ENCODE measurements around the gene PLEKHG3.

PLEKHG3 gene

DNA sequence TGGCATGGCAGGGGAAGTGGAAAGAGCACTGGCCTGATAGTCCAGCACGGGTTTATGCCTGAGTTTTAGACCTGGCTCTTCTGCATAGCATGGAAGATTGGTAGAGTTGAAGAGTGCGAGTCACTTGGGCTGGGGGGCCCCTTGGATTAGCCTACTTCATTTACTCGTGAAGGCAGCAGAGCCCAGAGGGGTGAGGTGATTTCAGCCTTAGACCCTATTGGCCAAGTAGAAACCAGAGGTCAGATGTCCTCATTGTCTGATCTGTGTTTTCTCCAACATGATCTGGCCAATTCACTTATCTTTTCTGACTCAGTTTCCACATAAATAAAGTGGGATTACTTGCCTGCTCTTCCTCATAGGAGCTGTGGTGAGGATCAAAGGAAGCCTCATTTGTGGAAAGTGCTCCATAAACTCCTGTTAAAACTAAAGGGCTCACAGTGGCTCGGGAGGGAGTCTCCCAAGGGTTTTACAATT, 1.9 kb downstream of the PLEKHG3 start:
- Histone ChIP-seq H3K4me1 (ENCODE audit: control insufficient read depth, insufficient read depth, low read depth, low read length) (peaks cover 38% of the 10 kb centered on the region), H2AK5ac (ENCODE audit: low read length, severe bottlenecking) (peak overlapping the region; percentile 76), H2BK15ac (ENCODE audit: low read depth, poor library complexity, severe bottlenecking) (no peak overlapping the region), H3K18ac (ENCODE audit: low read depth in 1 of 2, low read length in 2 of 2) (peak overlapping the region; percentile 5 to 67), H4K91ac (ENCODE audit: low read length) (no peak overlapping the region), H4K8ac (ENCODE audit: low read length) (no peak overlapping the region), H2BK12ac (ENCODE audit: low read length in 2 of 2) (peak overlapping the region in 1 of 2 experiments; percentile 80), H3K9ac (ENCODE audit: low read length) (no peak overlapping the region), H3K4me2 (ENCODE audit: low read length, poor library complexity, severe bottlenecking) (peak overlapping the region; percentile 86), H3K4me3 (ENCODE audit: insufficient read depth in 1 of 2, low read depth in 1 of 2, low read length in 2 of 2) (no peak overlapping the region), H3K23ac (ENCODE audit: low read length in 2 of 2) (no peak overlapping the region), H3K27ac (ENCODE audit: low read length, poor library complexity, severe bottlenecking) (peak overlapping the region; percentile 82), H2BK120ac (ENCODE audit: low read depth, low read length) (no peak overlapping the region), H2AFZ (ENCODE audit: low read depth, low read length) (no peak overlapping the region), H3K4ac (ENCODE audit: low read depth in 1 of 2, low read length in 2 of 2) (peak overlapping the region in 1 of 2 experiments; percentile 11), H3K79me1 (replicated peaks; ENCODE audit: low read length, poor library complexity, severe bottlenecking) (no peaks in the 10 kb centered on the region), H3K9me3 (ENCODE audit: control insufficient read depth, low read length) (no peaks in the 10 kb centered on the region), H3K14ac (ENCODE audit: low read length in 2 of 2) (no peak overlapping the region), H3K36me3 (ENCODE audit: control insufficient read depth in 1 of 2, insufficient read depth in 2 of 2, low read depth in 1 of 2, low read length in 2 of 2) (peaks cover 0 to 2% of the 10 kb centered on the region in 2 experiments), H2BK5ac (ENCODE audit: low read depth, low read length, poor library complexity, severe bottlenecking) (no peak overlapping the region), H3K27me3 (ENCODE audit: control insufficient read depth in 1 of 2, insufficient read depth in 1 of 2, low read length in 2 of 2) (peaks cover 0 to 74% of the 10 kb centered on the region in 2 experiments)
- 0% methylated on average over 4 of the region's 4 CpGs for WGBS
- DNase-seq: no peak

GRCh38 chr14:64706593-64707193, 2.5 kb downstream of the PLEKHG3 start:
- no peaks in the 10 kb centered on the region for H3K9me3 ChIP-seq (ENCODE audit: control insufficient read depth, low read length)
- H2BK5ac ChIP-seq (ENCODE audit: low read depth, low read length, poor library complexity, severe bottlenecking): no peak overlapping the region
- peak; percentile 75 for DNase-seq
- peak overlapping the region; percentile 82 for H3K27ac ChIP-seq (ENCODE audit: low read length, poor library complexity, severe bottlenecking)
- peaks cover 0 to 3% of the 10 kb centered on the region in 2 experiments for H3K36me3 ChIP-seq (ENCODE audit: control insufficient read depth in 1 of 2, insufficient read depth in 2 of 2, low read depth in 1 of 2, low read length in 2 of 2)
- no peak overlapping the region for H2AK5ac ChIP-seq (ENCODE audit: low read length, severe bottlenecking)
- H2BK12ac ChIP-seq (ENCODE audit: low read length in 2 of 2): no peak overlapping the region
- peaks cover 0 to 68% of the 10 kb centered on the region in 2 experiments for H3K27me3 ChIP-seq (ENCODE audit: control insufficient read depth in 1 of 2, insufficient read depth in 1 of 2, low read length in 2 of 2)
- H4K8ac ChIP-seq (ENCODE audit: low read length): peak overlapping the region; percentile 21
- H3K4me2 ChIP-seq (ENCODE audit: low read length, poor library complexity, severe bottlenecking): peak overlapping the region; percentile 86
- peak overlapping the region; percentile 23 to 61 for H3K18ac ChIP-seq (ENCODE audit: low read depth in 1 of 2, low read length in 2 of 2)
- peak overlapping the region; percentile 39 for H2BK15ac ChIP-seq (ENCODE audit: low read depth, poor library complexity, severe bottlenecking)
- H2AFZ ChIP-seq (ENCODE audit: low read depth, low read length): no peak overlapping the region
- H3K79me1 ChIP-seq (replicated peaks; ENCODE audit: low read length, poor library complexity, severe bottlenecking): no peaks in the 10 kb centered on the region
- H3K4me3 ChIP-seq (ENCODE audit: insufficient read depth in 1 of 2, low read depth in 1 of 2, low read length in 2 of 2): no peak overlapping the region
- H3K4me1 ChIP-seq (ENCODE audit: control insufficient read depth, insufficient read depth, low read depth, low read length): peaks cover 37% of the 10 kb centered on the region
- no peak overlapping the region for H3K23ac ChIP-seq (ENCODE audit: low read length in 2 of 2)
- H3K14ac ChIP-seq (ENCODE audit: low read length in 2 of 2): peak overlapping the region in 1 of 2 experiments; percentile 53
- H4K91ac ChIP-seq (ENCODE audit: low read length): peak overlapping the region; percentile 66
- H2BK120ac ChIP-seq (ENCODE audit: low read depth, low read length): no peak overlapping the region
- H3K4ac ChIP-seq (ENCODE audit: low read depth in 1 of 2, low read length in 2 of 2): peak overlapping the region in 1 of 2 experiments; percentile 22
- H3K9ac ChIP-seq (ENCODE audit: low read length): no peak overlapping the region
- 6% methylated on average over 14 of the region's 14 CpGs for WGBS

GRCh38 chr14:64707661-64708060, 3.4 kb downstream of the PLEKHG3 start:
- Histone ChIP-seq H2BK5ac (ENCODE audit: low read depth, low read length, poor library complexity, severe bottlenecking) (peak overlapping the region; percentile 81), H3K9ac (ENCODE audit: low read length) (no peak overlapping the region), H3K23ac (ENCODE audit: low read length in 2 of 2) (no peak overlapping the region), H2AK5ac (ENCODE audit: low read length, severe bottlenecking) (peak overlapping the region; percentile 22), H2AFZ (ENCODE audit: low read depth, low read length) (no peak overlapping the region), H4K91ac (ENCODE audit: low read length) (no peak overlapping the region), H3K4ac (ENCODE audit: low read depth in 1 of 2, low read length in 2 of 2) (no peak overlapping the region), H3K27ac (ENCODE audit: low read length, poor library complexity, severe bottlenecking) (peak overlapping the region; percentile 82), H3K36me3 (ENCODE audit: control insufficient read depth in 1 of 2, insufficient read depth in 2 of 2, low read depth in 1 of 2, low read length in 2 of 2) (peaks cover 0 to 3% of the 10 kb centered on the region in 2 experiments), H3K27me3 (ENCODE audit: control insufficient read depth in 1 of 2, insufficient read depth in 1 of 2, low read length in 2 of 2) (peaks cover 0 to 59% of the 10 kb centered on the region in 2 experiments), H3K14ac (ENCODE audit: low read length in 2 of 2) (no peak overlapping the region), H2BK120ac (ENCODE audit: low read depth, low read length) (no peak overlapping the region), H3K79me1 (replicated peaks; ENCODE audit: low read length, poor library complexity, severe bottlenecking) (no peaks in the 10 kb centered on the region), H3K9me3 (ENCODE audit: control insufficient read depth, low read length) (peaks cover 9% of the 10 kb centered on the region), H3K4me1 (ENCODE audit: control insufficient read depth, insufficient read depth, low read depth, low read length) (peaks cover 33% of the 10 kb centered on the region), H3K4me2 (ENCODE audit: low read length, poor library complexity, severe bottlenecking) (peak overlapping the region; percentile 57), H4K8ac (ENCODE audit: low read length) (no peak overlapping the region), H2BK12ac (ENCODE audit: low read length in 2 of 2) (peak overlapping the region in 1 of 2 experiments; percentile 23), H2BK15ac (ENCODE audit: low read depth, poor library complexity, severe bottlenecking) (no peak overlapping the region), H3K18ac (ENCODE audit: low read depth in 1 of 2, low read length in 2 of 2) (peak overlapping the region; percentile 41 to 49), H3K4me3 (ENCODE audit: insufficient read depth in 1 of 2, low read depth in 1 of 2, low read length in 2 of 2) (no peak overlapping the region)
- DNase-seq: peak; percentile 92
- 56% methylated on average over 4 of the region's 7 CpGs for WGBS

GRCh38 chr14:64708148-64709004, 4.2 kb downstream of the PLEKHG3 start:
- Histone ChIP-seq H3K18ac (ENCODE audit: low read depth in 1 of 2, low read length in 2 of 2) (peak overlapping the region; percentile 41 to 93), H3K4me2 (ENCODE audit: low read length, poor library complexity, severe bottlenecking) (peak overlapping the region; percentile 57), H3K23ac (ENCODE audit: low read length in 2 of 2) (no peak overlapping the region), H3K14ac (ENCODE audit: low read length in 2 of 2) (no peak overlapping the region), H2BK120ac (ENCODE audit: low read depth, low read length) (no peak overlapping the region), H2BK12ac (ENCODE audit: low read length in 2 of 2) (peak overlapping the region; percentile 18 to 47), H3K27ac (ENCODE audit: low read length, poor library complexity, severe bottlenecking) (peak overlapping the region; percentile 82), H2BK5ac (ENCODE audit: low read depth, low read length, poor library complexity, severe bottlenecking) (peak overlapping the region; percentile 81), H2AK5ac (ENCODE audit: low read length, severe bottlenecking) (peak overlapping the region; percentile 39), H3K79me1 (replicated peaks; ENCODE audit: low read length, poor library complexity, severe bottlenecking) (no peaks in the 10 kb centered on the region), H3K9ac (ENCODE audit: low read length) (no peak overlapping the region), H3K4ac (ENCODE audit: low read depth in 1 of 2, low read length in 2 of 2) (peak overlapping the region in 1 of 2 experiments; percentile 29), H2BK15ac (ENCODE audit: low read depth, poor library complexity, severe bottlenecking) (peak overlapping the region; percentile 45), H3K4me1 (ENCODE audit: control insufficient read depth, insufficient read depth, low read depth, low read length) (peaks cover 26% of the 10 kb centered on the region), H3K36me3 (ENCODE audit: control insufficient read depth in 1 of 2, insufficient read depth in 2 of 2, low read depth in 1 of 2, low read length in 2 of 2) (peaks cover 0 to 3% of the 10 kb centered on the region in 2 experiments), H2AFZ (ENCODE audit: low read depth, low read length) (no peak overlapping the region), H3K27me3 (ENCODE audit: control insufficient read depth in 1 of 2, insufficient read depth in 1 of 2, low read length in 2 of 2) (peaks cover 0 to 52% of the 10 kb centered on the region in 2 experiments), H3K9me3 (ENCODE audit: control insufficient read depth, low read length) (peaks cover 16% of the 10 kb centered on the region), H4K91ac (ENCODE audit: low read length) (peak overlapping the region; percentile 46), H4K8ac (ENCODE audit: low read length) (peak overlapping the region; percentile 15), H3K4me3 (ENCODE audit: insufficient read depth in 1 of 2, low read depth in 1 of 2, low read length in 2 of 2) (no peak overlapping the region)
- 2% methylated on average over 16 of the region's 18 CpGs for WGBS
- peak; percentile 75 for DNase-seq
